IPS-NIHi7 (cell line): ENCODE data around the gene LCP2.
"Not testable (repeated sequence)": the region's sequence is repeated elsewhere in the genome, so short reads cannot be mapped to it uniquely, and the experiment has no call there.

Source experiments
- DNase-seq: peaks from one replicate; pipeline ENCODE4 v3.0.0; 2012; ENCODE audit warnings: mixed read lengths; ENCODE audit errors: extremely low spot score

Gene LCP2

DNA sequence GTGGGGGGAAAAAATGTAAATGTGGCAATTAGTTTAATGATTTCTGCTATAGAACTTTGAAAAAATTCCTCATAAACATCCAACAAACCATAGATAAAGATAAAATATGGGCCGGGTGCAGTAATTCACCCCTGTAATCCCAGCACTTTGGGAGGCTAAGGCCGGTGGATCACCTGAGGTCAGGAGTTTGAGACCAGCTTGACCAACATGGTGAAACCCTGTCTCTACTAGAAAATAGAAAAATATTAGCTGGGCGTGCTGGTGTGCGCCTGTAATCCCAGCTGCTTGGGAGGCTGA lies 48.7 kb downstream of the LCP2 start:
- not testable (repeated sequence) for DNase-seq

DNA sequence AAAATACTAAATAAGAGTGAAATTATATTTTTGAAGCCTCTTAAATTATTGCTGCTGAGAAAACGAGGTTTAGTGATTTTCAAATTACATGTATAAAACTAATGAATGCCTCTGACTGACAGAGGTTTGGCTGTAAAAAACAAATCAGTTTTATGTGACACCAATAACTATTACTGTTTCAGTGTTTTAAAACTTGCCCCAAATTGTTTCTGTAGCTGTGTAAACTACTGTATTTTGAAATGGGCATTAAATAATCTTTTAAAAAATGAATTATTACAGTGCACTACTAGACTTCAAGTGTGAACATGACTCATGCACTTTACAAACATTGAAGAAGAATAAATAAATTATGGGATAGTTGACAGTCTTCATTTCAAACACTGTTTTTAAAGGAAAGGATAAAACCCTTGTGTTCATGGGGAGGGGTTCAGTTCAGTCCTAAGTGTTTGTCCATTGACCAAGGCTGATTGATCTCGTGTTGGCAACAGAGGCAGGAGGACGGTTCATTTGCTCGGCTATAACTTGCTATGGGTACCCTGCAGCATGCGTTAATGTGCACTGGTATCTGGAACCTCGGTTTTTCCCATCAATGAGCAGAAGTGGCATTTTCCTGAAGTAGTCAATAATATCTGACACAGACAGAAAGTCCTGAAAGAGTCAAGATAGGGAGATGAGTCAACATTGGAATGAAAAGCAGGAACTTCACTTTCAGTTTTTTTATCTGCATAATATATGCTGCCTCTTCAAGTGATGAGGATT lies 49.2 kb downstream of the LCP2 start:
- DNase-seq, result no peak

DNA sequence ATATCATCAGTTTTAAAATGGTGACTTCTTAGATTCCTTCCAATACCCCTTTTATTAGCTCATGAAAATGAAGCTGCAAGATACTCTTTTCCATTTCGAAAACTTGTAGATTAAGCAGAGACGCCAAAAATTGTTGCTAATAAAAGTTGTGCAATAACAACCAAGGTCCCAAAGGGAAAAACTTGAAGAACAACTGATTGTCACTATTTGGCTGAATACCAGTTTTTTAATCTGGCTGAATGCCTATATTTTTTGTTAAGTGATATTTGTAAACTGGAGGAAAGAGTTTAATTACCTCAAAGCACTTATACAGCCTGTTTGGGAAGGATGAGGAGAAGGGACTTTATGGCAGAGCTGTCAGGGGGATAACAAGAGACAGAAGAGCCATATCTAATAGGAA lies 50.2 kb downstream of the LCP2 start:
- no peak for DNase-seq

DNA sequence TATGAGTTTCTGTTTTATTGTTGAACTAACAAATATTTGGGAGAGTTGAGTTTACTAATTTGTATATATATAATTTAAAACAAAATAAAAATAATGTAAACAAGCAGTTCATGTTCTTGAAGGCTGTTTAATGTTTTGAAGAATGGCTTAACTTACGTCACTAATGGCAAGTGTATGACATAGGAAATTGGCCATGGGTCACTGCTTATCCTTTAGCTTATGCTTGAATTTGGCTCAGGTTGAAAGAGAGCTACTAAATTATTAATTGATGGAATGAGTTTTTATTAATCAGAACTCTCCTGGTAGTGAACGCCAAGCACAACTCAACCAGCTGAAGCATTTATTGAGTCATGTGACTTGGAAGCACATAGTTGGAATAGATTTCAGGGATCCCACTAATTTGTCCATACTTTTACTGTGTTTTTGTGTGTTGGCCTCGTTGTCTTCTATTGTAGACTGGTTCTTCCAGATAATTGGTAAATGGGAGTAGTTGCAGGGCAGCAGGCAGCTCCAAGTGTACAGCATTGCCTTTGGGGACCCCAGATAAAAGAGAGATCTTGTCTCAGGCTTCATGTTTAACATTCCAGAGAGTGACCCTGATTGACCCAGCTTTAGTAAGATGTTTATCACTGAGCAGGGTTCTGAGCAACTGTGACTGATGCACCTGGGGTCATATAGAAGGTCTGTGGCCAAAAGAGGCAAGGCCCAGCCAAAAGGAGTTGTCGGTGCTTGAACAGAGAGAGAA lies 51.3 kb downstream of the LCP2 start:
- DNase-seq, result no peak

DNA sequence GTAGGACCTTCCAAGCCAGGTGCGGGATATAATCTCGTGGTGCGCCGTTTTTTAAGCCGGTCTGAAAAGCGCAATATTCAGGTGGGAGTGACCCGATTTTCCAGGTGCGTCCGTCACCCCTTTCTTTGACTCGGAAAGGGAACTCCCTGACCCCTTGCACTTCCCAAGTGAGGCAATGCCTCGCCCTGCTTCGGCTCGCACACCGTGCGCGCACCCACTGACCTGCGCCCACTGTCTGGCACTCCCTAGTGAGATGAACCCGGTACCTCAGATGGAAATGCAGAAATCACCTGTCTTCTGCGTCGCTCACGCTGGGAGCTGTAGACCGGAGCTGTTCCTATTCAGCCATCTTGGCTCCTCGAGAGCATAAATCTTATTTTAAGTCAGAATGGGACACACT lies 52.1 kb downstream of the LCP2 start:
- DNase-seq, result not testable (repeated sequence)

DNA sequence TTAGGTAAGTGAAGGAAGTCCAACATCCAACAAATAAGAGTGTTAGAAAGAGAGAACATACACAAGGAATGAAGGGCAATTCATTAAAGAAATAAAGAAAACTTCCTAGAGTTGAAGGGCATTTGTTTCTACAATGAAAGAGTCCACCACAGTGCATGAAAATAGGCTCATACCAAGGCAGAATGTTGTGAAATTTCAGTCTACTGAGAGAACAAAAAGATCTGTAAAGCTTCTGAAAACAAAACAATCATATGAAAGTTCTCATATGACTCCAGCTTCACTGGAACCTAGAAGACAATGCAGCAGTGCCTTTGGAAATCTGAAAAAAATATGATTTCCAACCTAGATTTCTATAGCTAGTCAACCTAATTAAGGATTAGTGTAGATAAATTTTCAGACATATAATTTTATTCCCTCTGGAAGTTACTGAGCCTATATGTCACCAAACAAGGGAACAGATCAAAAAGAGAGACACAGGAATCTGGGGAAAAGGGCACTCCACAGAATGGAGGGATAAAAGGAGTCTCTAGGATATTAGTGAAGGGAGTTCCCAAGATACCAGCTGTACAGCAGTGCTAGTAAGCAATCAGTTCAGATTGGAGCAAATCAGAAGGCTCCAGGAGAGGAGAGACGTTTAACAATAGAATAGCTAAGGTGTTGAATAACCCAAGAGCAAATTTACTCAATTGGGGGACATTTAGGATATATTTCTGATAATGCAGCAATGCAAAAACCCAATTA lies 59.0 kb downstream of the LCP2 start:
- no peak for DNase-seq

DNA sequence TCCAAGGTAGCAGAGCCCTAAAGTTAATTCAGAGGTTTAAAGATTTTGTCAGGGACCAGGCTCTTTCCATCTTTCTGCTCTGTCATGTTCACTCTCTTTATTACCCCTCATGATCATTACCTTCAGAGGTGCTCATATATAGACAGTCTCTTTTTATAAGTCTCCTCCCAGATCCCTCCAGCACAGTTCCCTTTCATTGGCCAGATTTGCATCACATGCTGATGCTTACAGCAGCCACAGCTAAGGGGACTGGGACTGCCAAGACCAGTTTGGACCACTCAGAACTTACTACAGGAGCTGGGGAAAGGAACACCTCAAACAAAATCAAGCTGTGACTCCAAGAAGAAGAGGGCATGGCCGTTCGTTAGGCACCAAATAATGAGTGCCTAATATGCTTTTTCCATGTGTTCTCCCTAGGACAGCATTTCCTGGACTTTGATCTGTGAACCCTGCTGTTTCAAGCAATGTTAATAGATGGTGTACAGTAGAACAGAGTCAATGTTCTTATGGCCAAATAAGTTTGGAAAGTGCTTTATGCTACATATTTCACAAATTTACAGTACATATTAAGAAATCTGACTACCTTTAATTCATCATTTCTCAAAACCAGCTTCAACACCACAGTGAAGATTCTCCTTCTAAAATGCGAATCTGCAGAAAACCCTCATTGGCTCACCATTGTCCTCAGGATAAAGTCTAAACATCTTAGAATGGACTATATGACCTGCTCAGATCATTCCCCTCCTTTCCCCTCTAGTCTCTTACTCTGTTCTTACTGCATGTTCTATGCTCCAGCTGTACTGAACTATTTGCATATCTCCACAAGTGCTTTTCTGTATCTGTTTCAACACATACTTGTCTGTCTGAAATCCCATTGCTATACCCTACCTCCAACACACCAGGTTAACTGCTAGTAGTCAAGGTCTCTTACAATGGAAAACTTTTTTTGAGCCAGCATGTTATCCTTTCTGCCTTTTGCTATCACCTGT lies 61.4 kb downstream of the LCP2 start:
- DNase-seq, result no peak

DNA sequence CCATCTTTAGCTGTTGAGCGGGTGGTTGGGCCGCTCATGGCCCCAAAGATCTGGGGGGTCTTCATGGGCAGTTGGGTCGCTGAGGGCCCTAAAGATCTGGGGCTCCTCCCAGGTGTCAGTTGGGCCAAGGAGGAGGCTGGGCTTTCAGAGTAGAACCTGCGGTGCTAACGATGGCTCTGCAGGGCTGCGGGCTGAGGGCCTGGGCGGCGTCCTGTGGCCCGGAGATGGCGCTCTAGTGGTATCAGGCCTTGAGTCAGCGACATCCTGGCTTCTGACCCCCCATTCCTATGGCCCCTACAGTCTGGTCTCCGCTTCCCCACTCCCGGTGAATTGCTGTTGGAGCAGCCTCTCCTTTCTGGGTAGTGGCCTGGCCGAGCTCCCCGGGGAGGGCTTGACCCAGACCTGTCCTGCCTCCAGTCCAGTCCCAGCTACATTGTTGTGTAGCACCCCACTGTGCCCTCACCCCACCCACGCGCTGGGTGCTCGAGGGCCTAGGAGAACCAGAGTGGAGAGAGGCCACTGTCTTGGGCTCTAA lies 64.2 kb downstream of the LCP2 start:
- no peak for DNase-seq

DNA sequence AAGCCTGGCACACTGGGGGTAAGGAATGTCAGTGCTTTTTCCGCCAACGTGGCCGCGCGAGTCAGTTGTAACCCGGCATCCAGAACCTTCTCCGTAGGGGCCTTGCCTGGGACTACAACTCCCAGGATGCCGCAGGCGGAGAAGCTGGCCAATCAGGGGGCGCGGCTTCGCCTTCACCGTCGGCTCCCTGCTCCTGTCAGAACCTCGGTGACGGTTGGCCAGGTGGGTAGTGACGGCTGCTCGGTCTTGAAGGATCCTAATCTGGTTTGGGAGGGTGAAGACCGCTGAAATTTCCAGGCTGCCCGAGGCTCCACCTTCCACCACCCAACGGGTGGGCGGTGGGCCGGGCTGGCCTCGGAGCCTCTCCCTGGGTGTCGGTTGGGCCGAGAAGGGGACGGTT lies 64.8 kb downstream of the LCP2 start, which contains the start of gene C5orf58:
Gene C5orf58, plus strand, starts transcription at position 200 of the 400 bp plus-strand sequence. CDS start 1,992 bp downstream, outside the sequence.
- peak; percentile 71 for DNase-seq

DNA sequence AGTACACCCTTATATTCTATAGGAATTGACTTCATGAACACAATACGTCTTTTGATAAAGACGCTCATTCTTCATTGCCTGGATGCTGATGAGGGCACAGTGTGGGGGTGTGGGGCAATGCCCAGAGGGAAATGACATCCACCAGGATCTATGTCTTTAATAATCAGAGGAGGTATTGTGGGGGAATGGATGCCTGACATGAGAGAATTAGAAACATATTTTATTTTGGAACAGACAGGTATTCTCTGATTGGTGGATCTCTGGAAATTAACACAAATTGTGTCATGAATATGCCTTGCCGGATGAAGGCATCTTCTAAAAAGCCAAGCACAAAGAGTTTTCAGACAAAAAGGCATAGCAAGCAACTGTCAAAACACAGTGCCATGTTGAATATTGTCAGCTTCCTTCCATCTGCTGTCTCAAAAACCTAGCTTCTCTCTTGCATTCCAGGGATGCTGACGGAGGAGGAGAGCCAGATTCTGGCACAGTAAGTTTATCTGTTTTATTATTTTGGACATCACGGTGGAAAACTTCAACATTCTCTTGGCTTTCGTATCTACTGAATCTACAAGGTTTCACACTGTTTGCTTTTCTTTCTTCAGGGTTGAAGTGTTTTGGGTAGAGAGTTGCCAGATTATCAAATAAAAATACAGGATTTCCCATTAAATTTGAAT lies 68.7 kb downstream of the LCP2 start:
- no peak for DNase-seq

DNA sequence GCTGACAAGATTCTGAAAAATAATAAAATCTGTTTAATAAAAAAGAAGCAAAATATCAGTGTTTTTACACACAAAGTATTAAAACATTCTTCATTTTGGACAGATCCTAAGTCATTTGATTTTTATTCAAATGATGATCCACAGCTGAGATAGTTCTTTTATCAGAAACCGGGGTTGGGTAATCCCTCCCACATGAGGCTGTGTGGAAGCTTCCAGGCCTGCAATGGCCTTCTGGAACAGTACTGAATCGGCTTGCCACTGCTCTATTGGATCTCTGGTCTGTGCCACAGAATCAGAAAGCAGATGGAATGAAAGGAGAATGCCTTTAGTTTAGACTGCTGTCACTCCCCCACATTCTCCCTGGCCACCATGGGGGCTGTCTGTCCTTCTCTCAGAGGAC lies 70.9 kb downstream of the LCP2 start:
- DNase-seq, result no peak

DNA sequence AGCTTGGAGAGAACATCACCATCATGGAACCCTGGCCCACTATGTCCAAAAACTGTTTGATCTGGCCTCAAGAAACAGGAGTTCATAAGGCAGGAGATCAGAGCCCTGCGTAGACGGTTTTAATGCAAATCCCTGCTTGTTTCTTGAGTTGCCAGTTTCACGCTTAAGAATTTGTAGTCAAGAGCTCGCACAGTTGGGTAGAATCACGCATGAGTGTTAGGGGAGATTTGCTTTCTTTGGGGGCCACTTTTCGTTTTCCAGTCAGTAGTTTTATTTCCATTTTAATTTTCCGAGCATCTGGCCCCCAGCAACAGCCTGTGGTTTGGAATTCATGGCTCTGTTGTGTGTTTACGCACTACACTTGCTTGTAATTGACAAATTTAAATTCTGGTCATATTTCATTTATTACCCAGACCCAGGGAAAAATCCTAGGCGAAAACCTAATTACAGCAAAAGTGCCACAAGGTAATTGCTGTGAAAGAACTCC lies 71.4 kb downstream of the LCP2 start:
- no peak for DNase-seq

DNA sequence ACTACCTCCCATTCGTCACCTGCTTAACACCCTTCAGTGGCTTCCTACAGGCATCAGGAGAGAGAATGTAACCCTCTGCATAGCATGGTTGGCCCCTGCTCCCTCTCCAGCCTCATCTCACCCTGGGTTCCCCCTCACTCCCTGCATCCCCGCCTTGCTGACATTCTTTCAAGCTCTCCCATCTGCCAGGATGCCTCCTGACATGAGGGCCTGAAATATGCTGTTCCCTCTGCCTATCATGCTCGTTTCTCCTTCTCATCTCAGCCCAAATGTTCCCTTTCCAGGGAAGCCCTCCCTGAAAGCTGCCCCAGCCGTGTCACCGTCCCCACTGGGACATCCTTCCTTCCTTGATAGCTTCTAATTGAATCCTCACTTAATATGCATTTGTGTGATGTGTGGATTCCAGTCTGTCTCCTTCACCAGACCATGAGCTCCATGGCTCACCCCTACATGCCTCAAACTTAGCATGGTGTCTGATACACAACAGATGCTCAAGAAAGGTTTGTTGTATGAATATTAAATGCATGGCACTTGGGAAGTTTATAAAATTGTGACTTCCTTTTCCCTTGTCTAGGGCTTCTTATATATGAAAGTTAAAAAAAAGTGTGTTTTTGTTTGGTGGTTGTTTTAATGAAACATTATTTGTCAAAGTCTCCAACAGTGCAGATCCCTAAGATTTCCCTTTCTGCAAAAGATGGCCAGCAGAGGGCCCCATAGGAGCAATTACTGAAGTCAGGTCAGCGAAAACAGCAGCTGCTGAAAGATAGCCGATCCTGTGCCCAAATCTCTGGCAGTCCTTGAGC lies 72.0 kb downstream of the LCP2 start:
- DNase-seq, result peak; percentile 79

DNA sequence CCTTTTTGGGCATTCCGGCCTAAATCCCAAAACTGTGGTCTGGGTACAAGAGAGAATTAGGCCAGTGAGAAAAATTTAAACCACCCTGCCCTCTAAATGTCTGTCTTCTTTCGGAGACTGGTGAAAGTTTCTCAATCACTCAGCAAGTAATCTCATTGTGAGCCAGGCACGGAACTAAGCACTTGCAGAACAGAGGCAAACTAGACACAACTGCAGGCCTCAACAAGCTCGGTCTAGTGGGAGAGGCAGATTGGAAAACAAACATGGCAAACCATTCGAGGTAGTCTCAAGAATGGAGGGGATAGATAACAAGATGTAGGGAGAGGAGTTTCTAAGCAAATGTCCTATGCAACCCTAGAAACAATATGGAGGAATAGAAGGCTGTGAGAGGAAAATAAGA lies 73.7 kb downstream of the LCP2 start:
- no peak for DNase-seq

DNA sequence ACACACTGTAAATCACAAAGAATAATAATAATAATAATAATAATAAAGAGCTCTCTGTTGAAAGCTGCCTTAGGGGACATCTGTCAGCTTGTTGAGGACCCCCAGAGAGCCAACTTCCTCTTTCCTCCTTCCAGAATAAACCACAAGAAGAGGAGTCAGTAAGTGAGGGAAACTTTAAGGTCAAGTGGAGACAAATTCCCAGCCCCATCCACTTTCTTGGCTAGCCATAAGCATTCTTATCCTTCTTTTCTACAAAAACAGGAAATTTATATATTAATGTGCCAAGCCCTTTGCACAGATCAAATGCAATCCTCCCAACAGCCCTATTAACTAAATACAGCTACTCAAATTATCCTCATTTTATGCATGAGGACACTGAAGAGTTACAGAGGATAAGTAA lies 74.2 kb downstream of the LCP2 start:
- no peak for DNase-seq

DNA sequence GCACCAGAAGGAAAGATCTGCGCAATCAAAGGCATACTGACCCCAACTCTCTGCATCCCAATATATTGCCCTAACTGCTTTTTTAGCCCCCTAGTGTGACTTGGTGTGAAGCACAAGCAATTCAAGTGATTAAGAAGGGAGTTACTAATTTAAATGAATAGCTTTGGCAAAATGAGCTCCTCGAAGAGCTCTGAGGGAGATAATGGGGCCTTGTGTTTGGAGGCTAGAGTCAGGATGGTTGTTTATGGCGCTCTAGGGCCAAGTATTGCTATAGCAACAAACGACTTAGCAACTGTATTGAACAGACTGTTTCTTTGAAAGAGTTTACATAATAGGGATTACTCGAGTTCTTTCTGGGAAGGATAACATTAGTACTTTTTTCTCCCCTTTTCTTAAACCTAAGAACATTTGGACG lies 76.2 kb downstream of the LCP2 start:
- DNase-seq, result peak; percentile 33

DNA sequence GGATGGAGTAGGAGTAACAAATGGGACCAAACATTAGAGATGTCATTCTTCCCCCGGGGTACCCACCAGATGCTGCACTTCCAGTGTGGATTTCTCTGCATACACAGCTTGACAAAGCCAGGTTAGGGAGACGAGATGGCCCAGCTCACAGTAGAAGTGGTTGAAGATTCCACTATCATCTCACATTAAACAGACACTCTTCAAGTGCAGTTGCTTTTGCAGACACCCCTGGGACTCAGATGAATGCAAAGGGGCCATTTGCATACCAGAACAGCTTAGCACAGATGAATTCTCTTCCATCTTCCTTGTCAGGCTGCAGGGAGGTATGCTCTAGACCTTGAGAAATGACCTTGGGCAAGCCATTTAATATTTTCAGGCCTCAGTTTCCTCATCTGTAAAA lies 77.4 kb downstream of the LCP2 start:
- no peak for DNase-seq

DNA sequence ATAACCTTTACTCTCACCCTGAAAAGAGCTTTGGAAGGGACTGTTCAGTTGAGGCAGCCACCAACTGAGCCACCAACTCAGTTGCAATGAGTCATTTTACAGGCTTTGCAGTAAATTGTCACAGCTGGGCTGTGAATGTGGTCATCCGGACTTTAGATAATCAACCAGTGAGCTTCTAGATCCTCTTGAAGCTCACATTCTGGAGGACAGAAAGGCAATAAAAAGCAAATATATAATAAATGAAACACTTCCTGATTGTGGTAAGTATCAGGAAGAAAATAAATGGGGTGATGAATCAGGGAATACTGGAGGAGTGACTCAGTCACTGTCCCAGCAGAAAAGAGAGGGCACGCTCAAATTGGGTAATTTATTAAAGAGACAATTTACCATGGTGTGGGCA lies 78.0 kb downstream of the LCP2 start:
- no peak for DNase-seq

DNA sequence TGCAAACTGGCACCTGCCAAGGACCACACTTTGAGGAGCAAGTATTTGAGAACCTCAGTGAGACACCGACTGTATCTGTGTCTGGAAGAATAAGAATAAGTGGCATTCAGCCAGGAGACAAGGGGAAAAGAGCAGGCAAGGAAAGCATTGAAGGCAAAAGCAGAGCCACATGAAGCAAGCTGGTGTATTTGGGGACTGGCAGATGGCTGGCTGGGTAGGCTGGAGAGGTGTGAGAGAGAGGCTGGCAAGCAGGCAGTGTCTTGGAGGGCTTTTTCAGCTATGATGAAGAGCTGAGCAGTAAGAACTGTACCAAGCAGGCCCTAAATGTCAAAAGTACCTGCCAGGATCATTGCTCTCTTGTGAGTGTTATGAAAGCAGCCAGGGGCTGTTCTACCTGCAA lies 78.9 kb downstream of the LCP2 start:
- DNase-seq, result no peak

DNA sequence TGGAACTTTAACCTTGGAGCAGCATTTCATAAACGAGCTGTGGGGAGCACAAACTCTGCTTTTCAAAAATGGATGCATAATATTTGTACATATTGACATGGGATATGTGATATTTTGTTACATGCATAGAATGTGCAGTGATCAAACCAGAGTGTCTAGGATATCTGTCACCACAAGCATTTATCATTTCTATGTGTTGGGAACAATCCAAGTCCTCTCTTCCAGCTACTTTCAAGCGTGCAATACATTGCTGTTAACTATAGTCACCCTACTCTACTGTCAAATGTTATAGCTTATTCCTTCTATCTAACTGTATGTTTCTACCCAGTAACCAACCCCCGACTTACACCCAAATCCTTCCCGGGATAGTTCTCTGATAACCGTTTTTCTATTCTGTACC lies 79.7 kb downstream of the LCP2 start:
- no peak for DNase-seq
